SU-DHL-6 (cell line): ENCODE results near the gene CYP2A13.

Experiments used
- EZH2phosphoT487 ChIP-seq: fragments of 200-600 bp; sonication (generic), shearing (Covaris generic); conservative IDR thresholded peaks from 2 replicates; pipeline ENCODE4 v1.6.1; 2018; ENCODE audit warnings: mild to moderate bottlenecking, antibody characterized with exemption, low read length, moderate library complexity, mixed read lengths
- TF ChIP-seq, protein P1 (sequence below): fragments of 200-600 bp; sonication (generic); IDR thresholded peaks from one replicate; pipeline ENCODE4 v1.5.1; 2017; ENCODE audit warnings: antibody characterized with exemption, mild to moderate bottlenecking, low read length, moderate library complexity; ENCODE audit not compliant: insufficient read depth, poor library complexity, severe bottlenecking

- TF ChIP-seq, protein P1, sequence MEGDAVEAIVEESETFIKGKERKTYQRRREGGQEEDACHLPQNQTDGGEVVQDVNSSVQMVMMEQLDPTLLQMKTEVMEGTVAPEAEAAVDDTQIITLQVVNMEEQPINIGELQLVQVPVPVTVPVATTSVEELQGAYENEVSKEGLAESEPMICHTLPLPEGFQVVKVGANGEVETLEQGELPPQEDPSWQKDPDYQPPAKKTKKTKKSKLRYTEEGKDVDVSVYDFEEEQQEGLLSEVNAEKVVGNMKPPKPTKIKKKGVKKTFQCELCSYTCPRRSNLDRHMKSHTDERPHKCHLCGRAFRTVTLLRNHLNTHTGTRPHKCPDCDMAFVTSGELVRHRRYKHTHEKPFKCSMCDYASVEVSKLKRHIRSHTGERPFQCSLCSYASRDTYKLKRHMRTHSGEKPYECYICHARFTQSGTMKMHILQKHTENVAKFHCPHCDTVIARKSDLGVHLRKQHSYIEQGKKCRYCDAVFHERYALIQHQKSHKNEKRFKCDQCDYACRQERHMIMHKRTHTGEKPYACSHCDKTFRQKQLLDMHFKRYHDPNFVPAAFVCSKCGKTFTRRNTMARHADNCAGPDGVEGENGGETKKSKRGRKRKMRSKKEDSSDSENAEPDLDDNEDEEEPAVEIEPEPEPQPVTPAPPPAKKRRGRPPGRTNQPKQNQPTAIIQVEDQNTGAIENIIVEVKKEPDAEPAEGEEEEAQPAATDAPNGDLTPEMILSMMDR: no peak
- no peak for TF ChIP-seq EZH2phosphoT487
These were observed 24.6 kb downstream of the CYP2A13 start for GRCh38 chr19:41112728-41113290.
